ENCODE measurements around the gene AGXT2.

The AGXT2 gene

DNA sequence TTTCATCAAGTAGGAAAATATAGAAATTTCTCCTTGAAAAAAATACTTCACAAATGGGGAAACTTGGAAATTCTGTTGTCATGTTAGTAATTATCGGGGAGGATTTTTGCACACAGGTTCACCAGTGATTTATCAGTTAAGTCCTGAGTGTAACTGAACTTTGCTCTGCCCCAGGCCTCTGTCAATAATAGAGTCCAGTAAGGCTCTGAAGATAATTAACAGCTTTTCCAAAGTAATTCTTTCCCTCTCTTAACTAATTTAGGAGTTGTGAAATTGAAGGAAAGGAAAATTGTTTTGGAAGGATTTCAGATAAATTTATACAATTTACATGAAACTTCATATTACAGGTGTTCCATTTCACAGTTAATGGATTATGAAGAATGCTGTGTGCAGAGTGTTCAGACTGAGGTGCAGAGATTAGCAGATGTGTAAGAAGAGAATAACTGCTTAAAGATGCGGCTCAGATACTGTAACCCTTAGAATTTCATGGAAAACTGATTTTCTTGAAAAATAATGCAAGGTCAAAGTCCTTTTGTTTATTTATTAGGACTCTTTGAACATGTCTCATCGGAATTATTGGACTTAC lies 2.9 kb upstream of the AGXT2 start:
- Histone ChIP-seq H3K36me3 (no peaks in the 10 kb centered on the region), H3K4me1 (no peaks in the 10 kb centered on the region), H3K27me3 (no peaks in the 10 kb centered on the region; the same call in 1 of the 2 replicates), H3K9me3 (no peaks in the 10 kb centered on the region), H3K4me3 (ENCODE audit: low read depth, low read length) (no peak overlapping the region)
- DNase-seq: no peak
- TF ChIP-seq CTCF (IDR thresholded peaks at IDR 0.05; ENCODE audit: low read depth, low read length): no peak

DNA sequence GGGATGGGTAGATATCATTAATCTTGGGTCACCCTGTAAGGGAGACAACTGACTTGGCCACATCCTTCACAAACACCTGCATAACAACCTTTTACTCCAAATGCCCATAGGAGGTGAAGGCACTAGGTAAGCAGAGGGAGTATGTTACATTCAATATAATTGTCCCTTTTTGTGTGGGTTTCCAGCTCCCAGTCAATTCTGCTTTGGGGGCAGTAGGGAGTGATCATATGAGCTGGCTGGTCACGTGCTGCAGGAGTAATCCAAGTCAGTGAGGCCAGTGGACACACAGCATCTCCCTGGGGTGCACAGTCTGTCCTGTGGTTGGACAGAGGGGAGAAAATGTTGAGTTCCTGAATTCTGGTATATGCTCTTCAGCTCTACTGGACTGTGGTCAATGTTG lies 1.2 kb upstream of the AGXT2 start:
- H3K36me3 ChIP-seq: no peaks in the 10 kb centered on the region
- H3K27me3 ChIP-seq: no peaks in the 10 kb centered on the region; the same call in 1 of the 2 replicates
- TF ChIP-seq CTCF (IDR thresholded peaks at IDR 0.05; ENCODE audit: low read depth, low read length): no peak
- H3K9me3 ChIP-seq: no peaks in the 10 kb centered on the region
- no peak for DNase-seq
- no peaks in the 10 kb centered on the region for H3K4me1 ChIP-seq
- H3K4me3 ChIP-seq (ENCODE audit: low read depth, low read length): no peak overlapping the region

- no peak for DNase-seq
- Histone ChIP-seq H3K36me3 (no peaks in the 10 kb centered on the region), H3K27me3 (no peaks in the 10 kb centered on the region; the same call in 1 of the 2 replicates), H3K4me3 (ENCODE audit: low read depth, low read length) (no peak overlapping the region), H3K4me1 (no peaks in the 10 kb centered on the region), H3K9me3 (no peaks in the 10 kb centered on the region)
- no peak for TF ChIP-seq CTCF (IDR thresholded peaks at IDR 0.05; ENCODE audit: low read depth, low read length)
These were observed 975 bp downstream of the AGXT2 start for GRCh38 chr5:35046774-35047173.

DNA sequence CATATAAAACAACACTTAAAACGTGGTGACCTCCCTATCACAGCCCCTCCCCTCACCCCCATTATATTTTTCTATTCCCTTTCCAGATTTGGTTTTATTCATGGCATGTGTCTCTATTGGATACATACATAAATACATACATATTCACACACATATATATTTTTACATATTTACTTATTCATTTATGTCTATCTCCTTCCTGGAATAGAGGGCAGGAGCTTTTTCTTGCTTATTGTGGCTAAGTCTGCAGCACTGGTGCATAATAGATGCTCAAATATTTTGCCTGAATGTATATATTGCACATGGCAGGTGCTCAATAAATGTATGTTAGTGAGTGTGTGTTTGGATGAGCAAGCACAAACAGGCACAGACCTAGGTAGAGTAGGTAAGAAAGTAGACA lies 2.5 kb downstream of the AGXT2 start:
- Histone ChIP-seq H3K9me3 (no peaks in the 10 kb centered on the region), H3K36me3 (no peaks in the 10 kb centered on the region), H3K27me3 (no peaks in the 10 kb centered on the region; the same call in 1 of the 2 replicates), H3K4me1 (no peaks in the 10 kb centered on the region), H3K4me3 (ENCODE audit: low read depth, low read length) (no peak overlapping the region)
- no peak for DNase-seq
- TF ChIP-seq CTCF (IDR thresholded peaks at IDR 0.05; ENCODE audit: low read depth, low read length): no peak

DNA sequence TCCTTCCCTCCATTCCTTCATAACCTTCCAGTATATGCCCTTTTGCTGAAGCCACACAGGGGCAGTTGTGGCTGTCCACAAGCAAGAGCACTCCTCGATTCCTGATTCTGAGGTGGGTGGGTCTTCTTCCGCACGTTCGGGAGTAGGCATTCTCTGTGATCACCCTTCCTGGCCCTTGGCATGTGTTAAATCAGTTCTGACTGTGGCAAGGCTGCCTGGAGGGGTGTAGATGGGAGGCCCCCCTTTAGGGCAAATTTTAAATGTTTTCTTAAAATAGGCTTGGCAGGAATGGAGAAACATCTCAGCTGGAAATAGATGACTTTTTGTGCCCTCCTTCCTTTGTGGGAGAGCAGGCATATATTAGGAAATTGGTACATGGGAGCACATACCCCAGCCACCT lies 3.1 kb downstream of the AGXT2 start:
- DNase-seq: no peak
- no peak for TF ChIP-seq CTCF (IDR thresholded peaks at IDR 0.05; ENCODE audit: low read depth, low read length)
- Histone ChIP-seq H3K9me3 (no peaks in the 10 kb centered on the region), H3K36me3 (no peaks in the 10 kb centered on the region), H3K4me1 (no peaks in the 10 kb centered on the region), H3K27me3 (no peaks in the 10 kb centered on the region; the same call in 1 of the 2 replicates), H3K4me3 (ENCODE audit: low read depth, low read length) (no peak overlapping the region)

- H3K36me3 ChIP-seq: no peaks in the 10 kb centered on the region
- no peaks in the 10 kb centered on the region; the same call in 1 of the 2 replicates for H3K27me3 ChIP-seq
- no peak for TF ChIP-seq CTCF (IDR thresholded peaks at IDR 0.05; ENCODE audit: low read depth, low read length)
These were observed 5.0 kb downstream of the AGXT2 start for GRCh38 chr5:35042781-35043180.

More at GRCh38 chr5:35042781-35043180, 5.0 kb downstream of the AGXT2 start:
- Histone ChIP-seq H3K4me1 (no peaks in the 10 kb centered on the region), H3K4me3 (ENCODE audit: low read depth, low read length) (no peak overlapping the region), H3K9me3 (no peaks in the 10 kb centered on the region; the same call in 1 of the 2 replicates)
- DNase-seq: no peak

Measured in BE2C (cell line).